HL-60 (cell line): ENCODE data around the gene NEK1.

Source experiments
- DNase-seq, 2 experiments: peaks; one replicate each; pipeline ENCODE4 v3.0.0-alpha.2; 2010 to 2020; ENCODE audit warnings: low read depth in 1 of 2, low spot score in 1 of 2
- H3K27ac ChIP-seq: fragments of 250-450 bp; sonication (Bioruptor Pico); replicated peaks from 2 replicates; pipeline ENCODE4 v1.5.1; 2020; ENCODE audit warnings: mild to moderate bottlenecking, moderate library complexity
- H3K27me3 ChIP-seq: fragments of 250-450 bp; sonication (Bioruptor Pico); 2 replicates; pipeline ENCODE4 v1.5.1; 2021; ENCODE audit warnings: mild to moderate bottlenecking, moderate library complexity; ENCODE audit not compliant: insufficient read depth, poor library complexity, severe bottlenecking
- H3K4me3 ChIP-seq: replicated peaks from 2 replicates; pipeline ENCODE4 v1.5.1; 2011; ENCODE audit warnings: mild to moderate bottlenecking, control low read depth, low read length; ENCODE audit not compliant: insufficient read depth
- GABPA ChIP-seq: IDR thresholded peaks from 2 replicates; pipeline ENCODE4 v1.6.1; 2012; ENCODE audit warnings: low read depth
- POLR2AphosphoS5 ChIP-seq: IDR thresholded peaks from 2 replicates; pipeline ENCODE4 v1.6.1; 2012; ENCODE audit warnings: low read depth
- SPI1 ChIP-seq: IDR thresholded peaks from 2 replicates; pipeline ENCODE4 v1.6.1; 2012; ENCODE audit warnings: low read depth, mild to moderate bottlenecking, borderline replicate concordance
- TF ChIP-seq, protein P1 (sequence below): IDR thresholded peaks from 2 replicates; pipeline ENCODE4 v1.6.1; 2012; ENCODE audit warnings: low read depth; ENCODE audit not compliant: insufficient replicate concordance
- TF ChIP-seq, protein P2 (sequence below): IDR thresholded peaks from one replicate; pipeline ENCODE4 v1.5.1; 2011; ENCODE audit warnings: low read length, control low read depth, inconsistent platforms; ENCODE audit not compliant: insufficient read depth

Gene NEK1

DNA sequence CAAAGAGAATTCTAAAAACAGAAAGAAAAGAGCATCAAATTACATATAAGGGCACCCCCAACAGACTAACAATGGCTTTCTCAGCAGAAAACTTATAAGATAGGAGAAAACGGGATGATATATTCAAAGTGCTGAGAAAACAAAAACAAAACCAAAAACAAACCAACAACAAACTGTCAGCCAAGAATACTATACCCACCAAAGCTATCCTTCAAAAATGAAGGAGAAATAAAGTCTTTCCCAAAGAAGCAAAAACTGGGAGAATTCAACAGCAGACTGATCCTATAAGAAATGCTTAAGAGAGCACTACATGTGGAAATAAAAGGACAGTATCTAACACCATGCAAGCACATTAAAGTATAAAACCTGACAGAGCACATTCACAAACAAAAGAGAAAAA, 168.6 kb downstream of the NEK1 start:
- Histone ChIP-seq H3K4me3 (no peak overlapping the region), H3K27me3 (no peaks in the 10 kb centered on the region), H3K27ac (no peak overlapping the region)
- TF ChIP-seq, protein P1, sequence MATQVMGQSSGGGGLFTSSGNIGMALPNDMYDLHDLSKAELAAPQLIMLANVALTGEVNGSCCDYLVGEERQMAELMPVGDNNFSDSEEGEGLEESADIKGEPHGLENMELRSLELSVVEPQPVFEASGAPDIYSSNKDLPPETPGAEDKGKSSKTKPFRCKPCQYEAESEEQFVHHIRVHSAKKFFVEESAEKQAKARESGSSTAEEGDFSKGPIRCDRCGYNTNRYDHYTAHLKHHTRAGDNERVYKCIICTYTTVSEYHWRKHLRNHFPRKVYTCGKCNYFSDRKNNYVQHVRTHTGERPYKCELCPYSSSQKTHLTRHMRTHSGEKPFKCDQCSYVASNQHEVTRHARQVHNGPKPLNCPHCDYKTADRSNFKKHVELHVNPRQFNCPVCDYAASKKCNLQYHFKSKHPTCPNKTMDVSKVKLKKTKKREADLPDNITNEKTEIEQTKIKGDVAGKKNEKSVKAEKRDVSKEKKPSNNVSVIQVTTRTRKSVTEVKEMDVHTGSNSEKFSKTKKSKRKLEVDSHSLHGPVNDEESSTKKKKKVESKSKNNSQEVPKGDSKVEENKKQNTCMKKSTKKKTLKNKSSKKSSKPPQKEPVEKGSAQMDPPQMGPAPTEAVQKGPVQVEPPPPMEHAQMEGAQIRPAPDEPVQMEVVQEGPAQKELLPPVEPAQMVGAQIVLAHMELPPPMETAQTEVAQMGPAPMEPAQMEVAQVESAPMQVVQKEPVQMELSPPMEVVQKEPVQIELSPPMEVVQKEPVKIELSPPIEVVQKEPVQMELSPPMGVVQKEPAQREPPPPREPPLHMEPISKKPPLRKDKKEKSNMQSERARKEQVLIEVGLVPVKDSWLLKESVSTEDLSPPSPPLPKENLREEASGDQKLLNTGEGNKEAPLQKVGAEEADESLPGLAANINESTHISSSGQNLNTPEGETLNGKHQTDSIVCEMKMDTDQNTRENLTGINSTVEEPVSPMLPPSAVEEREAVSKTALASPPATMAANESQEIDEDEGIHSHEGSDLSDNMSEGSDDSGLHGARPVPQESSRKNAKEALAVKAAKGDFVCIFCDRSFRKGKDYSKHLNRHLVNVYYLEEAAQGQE = no peak
- TF ChIP-seq, protein P2, sequence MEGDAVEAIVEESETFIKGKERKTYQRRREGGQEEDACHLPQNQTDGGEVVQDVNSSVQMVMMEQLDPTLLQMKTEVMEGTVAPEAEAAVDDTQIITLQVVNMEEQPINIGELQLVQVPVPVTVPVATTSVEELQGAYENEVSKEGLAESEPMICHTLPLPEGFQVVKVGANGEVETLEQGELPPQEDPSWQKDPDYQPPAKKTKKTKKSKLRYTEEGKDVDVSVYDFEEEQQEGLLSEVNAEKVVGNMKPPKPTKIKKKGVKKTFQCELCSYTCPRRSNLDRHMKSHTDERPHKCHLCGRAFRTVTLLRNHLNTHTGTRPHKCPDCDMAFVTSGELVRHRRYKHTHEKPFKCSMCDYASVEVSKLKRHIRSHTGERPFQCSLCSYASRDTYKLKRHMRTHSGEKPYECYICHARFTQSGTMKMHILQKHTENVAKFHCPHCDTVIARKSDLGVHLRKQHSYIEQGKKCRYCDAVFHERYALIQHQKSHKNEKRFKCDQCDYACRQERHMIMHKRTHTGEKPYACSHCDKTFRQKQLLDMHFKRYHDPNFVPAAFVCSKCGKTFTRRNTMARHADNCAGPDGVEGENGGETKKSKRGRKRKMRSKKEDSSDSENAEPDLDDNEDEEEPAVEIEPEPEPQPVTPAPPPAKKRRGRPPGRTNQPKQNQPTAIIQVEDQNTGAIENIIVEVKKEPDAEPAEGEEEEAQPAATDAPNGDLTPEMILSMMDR = no peak
- no peak for TF ChIP-seq SPI1
- DNase-seq = no peak

DNA sequence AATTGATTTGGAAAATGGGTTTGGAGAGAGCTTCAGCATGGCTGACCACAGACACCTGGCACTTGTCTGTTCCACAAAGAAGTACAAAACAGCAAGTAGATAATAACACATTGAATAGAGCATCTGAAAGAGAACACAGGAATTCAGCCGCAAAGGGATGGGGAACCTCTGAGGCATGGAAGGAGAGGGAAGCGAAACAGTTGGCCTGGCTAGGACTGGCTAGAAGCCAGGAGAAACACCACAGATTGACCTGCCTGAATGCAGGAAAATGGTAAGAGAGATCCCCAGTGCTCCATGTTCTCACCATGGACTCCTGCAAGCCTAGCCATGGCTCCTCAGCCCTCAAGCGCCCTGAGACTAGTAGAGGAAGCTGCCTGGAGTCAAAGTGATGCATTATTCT, 171.9 kb downstream of the NEK1 start:
- TF ChIP-seq GABPA = no peak
- TF ChIP-seq, protein P1 = no peak
- no peak for TF ChIP-seq POLR2AphosphoS5
- no peak for TF ChIP-seq SPI1
- TF ChIP-seq, protein P2 = no peak
- no peak overlapping the region for H3K27ac ChIP-seq
- H3K27me3 ChIP-seq = no peaks in the 10 kb centered on the region
- H3K4me3 ChIP-seq = no peak overlapping the region
- DNase-seq = no peak

DNA sequence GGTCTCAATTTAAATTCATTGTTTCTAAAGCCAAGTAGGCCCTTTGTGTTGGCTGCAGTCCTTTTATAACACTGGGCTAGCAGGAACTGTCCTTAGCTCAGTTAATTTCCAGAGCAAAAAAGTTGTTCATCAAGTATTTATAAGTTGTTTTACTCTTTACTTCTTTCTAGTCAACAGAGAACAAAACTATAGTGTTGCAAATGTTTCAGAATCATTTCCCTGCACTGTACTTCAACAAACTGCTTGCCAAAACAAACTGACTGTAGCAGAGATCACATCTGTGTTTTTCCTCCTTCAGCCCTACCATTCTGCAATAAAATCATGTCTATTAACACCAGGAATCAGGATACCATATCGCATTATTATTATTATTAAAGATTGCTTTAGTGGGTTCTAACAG, 173.1 kb downstream of the NEK1 start:
- Histone ChIP-seq H3K4me3 (no peak overlapping the region), H3K27ac (no peak overlapping the region), H3K27me3 (no peaks in the 10 kb centered on the region)
- TF ChIP-seq SPI1 (no peak), POLR2AphosphoS5 (no peak), GABPA (no peak)
- TF ChIP-seq, protein P2 = no peak
- TF ChIP-seq, protein P1 = no peak
- no peak for DNase-seq
